Endothelial cell of hepatic sinusoid (primary cell): ENCODE measurements around the gene AJAP1.

Experiments
- in situ Hi-C: cut with HindIII; loops from 2 replicates; pipeline ENCODE4 v1.10.0; 2017; ENCODE audit warnings: low sequenced_read_pairs

AJAP1 gene

GRCh38 chr1:4762146-4762545, 107.7 kb downstream of the AJAP1 start:
- in situ Hi-C loops: no loop called here

- in situ Hi-C loops: no loop called here
These were observed 112.9 kb downstream of the AJAP1 start for GRCh38 chr1:4767308-4767707.

- in situ Hi-C loops: no loop called here
These were observed 114.1 kb downstream of the AJAP1 start for GRCh38 chr1:4768553-4768952.

- in situ Hi-C loops: no loop called here
These were observed 115.3 kb downstream of the AJAP1 start for GRCh38 chr1:4769516-4770280.

GRCh38 chr1:4770713-4771112, 116.3 kb downstream of the AJAP1 start:
- in situ Hi-C loops: no loop called here

- in situ Hi-C loops: no loop called here
These were observed 116.9 kb downstream of the AJAP1 start for GRCh38 chr1:4771267-4771666.

- in situ Hi-C loops: no loop called here
These were observed 117.3 kb downstream of the AJAP1 start for GRCh38 chr1:4771721-4772120.

GRCh38 chr1:4772294-4773010, 118.0 kb downstream of the AJAP1 start:
- in situ Hi-C loops: no loop called here

- in situ Hi-C loops: no loop called here
These were observed 118.8 kb downstream of the AJAP1 start for GRCh38 chr1:4773226-4773625.

- in situ Hi-C loops: no loop called here
These were observed 121.1 kb downstream of the AJAP1 start for GRCh38 chr1:4775506-4775905.

GRCh38 chr1:4778056-4778455, 123.6 kb downstream of the AJAP1 start:
- in situ Hi-C loops: no loop called here

GRCh38 chr1:4781646-4782045, 127.2 kb downstream of the AJAP1 start:
- in situ Hi-C loops: no loop called here

- in situ Hi-C loops: no loop called here
These were observed 130.4 kb downstream of the AJAP1 start for GRCh38 chr1:4784761-4785160.

GRCh38 chr1:4786055-4786454, 131.6 kb downstream of the AJAP1 start:
- in situ Hi-C loops: no loop called here

- in situ Hi-C loops: no loop called here
These were observed 133.1 kb downstream of the AJAP1 start for GRCh38 chr1:4787551-4787950.

GRCh38 chr1:4792565-4792964, 138.2 kb downstream of the AJAP1 start:
- in situ Hi-C loops: no loop called here

GRCh38 chr1:4794020-4794780, 139.8 kb downstream of the AJAP1 start:
- in situ Hi-C loops: no loop called here

- in situ Hi-C loops: no loop called here
These were observed 142.0 kb downstream of the AJAP1 start for GRCh38 chr1:4796161-4797015.

- in situ Hi-C loops: no loop called here
These were observed 142.6 kb downstream of the AJAP1 start for GRCh38 chr1:4797016-4797410.

GRCh38 chr1:4797429-4797828, 143.0 kb downstream of the AJAP1 start:
- in situ Hi-C loops: no loop called here
